Urothelium cell line (cell line): ENCODE measurements around the gene MCFD2.

Experiments
- DNase-seq: peaks from one replicate; pipeline ENCODE4 v3.0.0; 2011; ENCODE audit warnings: low spot score, mixed read lengths
- FAIRE-seq: peaks from 2 replicates; lab custom pipeline; 2011; peaks lifted over from hg19 to GRCh38; lab: Jason Lieb, UNC

Gene MCFD2

GRCh38 chr2:46852598-46852997 lies 63.0 kb downstream of the MCFD2 start:
- DNase-seq: no peak
- FAIRE-seq: no peak

GRCh38 chr2:46852124-46852523 lies 63.5 kb downstream of the MCFD2 start:
- FAIRE-seq: no peak
- no peak for DNase-seq
